GM12872 (cell line): ENCODE data around the gene FGF1.

ENCODE experiments used
- TF ChIP-seq, protein P1 (sequence below): IDR thresholded peaks from 3 replicates; pipeline ENCODE4 v1.5.1; 2011; ENCODE audit warnings: low read depth, mild to moderate bottlenecking, low read length, moderate library complexity; ENCODE audit not compliant: insufficient read depth

Gene FGF1

DNA sequence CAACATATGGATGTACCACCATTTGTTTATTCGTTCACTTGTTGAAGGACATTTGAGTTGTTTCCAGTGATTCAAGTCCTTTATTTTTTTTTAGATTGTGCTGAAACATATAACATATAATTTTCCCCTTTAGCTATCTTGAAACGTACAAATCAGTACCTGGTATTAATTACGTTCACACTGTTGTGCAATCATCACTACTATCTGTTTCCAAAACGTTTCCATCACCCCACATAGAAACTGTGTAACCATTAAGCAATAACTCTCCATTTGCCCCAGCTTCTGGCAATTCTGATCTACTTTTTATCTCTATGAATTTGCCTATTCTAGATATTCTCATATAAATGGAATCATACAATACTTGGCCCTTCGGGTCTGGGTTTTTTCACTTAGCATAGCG, 116.0 kb downstream of the FGF1 start:
- TF ChIP-seq, protein P1, sequence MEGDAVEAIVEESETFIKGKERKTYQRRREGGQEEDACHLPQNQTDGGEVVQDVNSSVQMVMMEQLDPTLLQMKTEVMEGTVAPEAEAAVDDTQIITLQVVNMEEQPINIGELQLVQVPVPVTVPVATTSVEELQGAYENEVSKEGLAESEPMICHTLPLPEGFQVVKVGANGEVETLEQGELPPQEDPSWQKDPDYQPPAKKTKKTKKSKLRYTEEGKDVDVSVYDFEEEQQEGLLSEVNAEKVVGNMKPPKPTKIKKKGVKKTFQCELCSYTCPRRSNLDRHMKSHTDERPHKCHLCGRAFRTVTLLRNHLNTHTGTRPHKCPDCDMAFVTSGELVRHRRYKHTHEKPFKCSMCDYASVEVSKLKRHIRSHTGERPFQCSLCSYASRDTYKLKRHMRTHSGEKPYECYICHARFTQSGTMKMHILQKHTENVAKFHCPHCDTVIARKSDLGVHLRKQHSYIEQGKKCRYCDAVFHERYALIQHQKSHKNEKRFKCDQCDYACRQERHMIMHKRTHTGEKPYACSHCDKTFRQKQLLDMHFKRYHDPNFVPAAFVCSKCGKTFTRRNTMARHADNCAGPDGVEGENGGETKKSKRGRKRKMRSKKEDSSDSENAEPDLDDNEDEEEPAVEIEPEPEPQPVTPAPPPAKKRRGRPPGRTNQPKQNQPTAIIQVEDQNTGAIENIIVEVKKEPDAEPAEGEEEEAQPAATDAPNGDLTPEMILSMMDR = no peak

DNA sequence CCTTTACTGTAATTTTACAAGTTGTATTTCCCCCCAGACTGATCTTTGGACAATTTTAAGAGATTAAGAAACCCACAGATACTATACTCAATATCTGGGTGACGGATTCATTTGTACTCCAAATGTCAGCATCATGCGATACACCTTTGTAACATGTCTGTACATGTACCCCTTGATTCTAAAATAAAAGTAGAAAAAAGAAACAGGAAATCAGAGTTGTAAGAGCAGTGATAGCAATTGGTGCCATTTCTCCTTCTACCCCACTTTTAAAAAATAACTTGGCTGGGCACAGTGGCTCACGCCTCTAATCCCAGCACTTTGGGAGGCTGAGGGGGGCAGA, 116.9 kb downstream of the FGF1 start:
- TF ChIP-seq, protein P1 = no peak

DNA sequence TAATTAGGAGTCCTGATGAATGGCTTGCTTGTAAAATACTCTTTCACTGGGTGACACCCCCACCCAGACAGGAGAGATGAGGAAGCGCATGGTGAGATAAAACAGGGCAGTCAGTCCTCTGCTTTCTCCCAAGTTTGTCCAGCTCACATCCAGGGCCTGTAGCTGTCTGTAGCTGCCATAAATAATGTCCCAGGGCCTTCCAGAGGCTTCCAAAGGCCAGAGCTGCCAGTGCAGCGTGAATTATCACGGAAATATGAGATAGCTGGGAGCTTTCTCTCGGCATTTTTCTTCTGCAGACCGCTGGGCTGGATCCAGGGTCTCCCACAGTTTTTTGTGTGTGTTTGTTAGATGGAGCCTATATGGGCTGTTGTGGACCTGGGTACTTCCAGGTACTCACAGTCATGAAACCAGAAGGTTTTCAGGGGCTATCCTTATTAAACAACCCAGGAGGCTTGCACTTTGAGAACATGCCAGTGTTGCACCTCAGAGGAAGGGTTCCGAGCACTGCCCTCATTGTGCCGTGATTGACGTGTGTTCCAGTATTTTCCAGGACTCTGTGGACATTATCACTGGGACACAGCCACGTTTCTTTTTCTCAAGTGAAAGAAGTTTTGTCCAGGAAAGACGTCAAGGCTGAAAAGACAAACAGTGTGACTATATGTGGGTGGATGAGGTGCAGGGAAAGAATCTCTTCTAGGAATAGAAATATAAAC, 117.5 kb downstream of the FGF1 start:
- TF ChIP-seq, protein P1 = no peak

DNA sequence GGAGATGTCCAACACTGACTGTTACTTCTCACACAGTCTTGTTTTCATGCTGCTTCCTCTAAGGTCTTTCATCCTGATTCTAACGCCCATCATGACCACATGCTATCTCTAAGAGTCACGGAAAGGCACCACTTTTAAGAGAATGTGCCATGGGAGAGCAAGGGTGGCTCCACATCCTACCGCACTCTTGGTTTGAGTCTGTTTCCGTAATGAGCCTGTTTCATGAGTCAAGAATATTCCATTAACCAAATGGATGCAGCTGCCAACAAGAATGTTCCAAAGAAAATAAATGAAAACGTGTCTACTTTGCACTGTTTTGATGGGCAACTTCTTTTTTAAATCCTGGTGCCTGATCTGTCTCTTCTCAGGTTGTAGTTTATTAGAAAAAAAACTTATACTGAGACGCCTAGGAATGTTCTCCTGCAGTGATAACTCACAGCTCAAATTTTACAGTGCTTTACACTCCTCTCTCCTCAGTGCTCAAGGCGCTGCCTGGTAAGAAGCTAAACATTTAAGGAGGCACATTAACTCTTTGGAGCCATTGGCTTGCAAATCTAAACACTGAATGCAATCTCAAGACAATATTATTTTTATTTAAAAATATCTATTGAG, 124.3 kb downstream of the FGF1 start:
- TF ChIP-seq, protein P1 = no peak

DNA sequence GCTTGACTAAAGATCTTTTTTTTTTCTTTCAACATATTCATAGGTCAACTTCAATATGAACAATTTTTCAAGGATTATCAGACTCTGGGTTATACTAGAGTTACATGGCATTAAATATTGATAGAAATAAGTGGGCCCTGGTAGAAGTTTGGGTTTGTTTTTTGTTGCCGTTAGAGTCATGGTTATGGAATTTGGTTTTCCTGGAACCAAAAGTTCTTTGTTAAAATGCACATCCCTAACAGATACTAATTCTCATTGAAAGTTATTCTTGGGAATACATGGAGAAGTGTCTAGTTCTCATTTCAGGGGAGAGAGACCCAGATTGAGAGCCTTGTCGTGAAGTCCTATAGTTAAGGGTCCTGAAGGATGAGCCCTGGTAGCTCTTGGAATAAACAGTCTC, 124.9 kb downstream of the FGF1 start:
- TF ChIP-seq, protein P1 = no peak

DNA sequence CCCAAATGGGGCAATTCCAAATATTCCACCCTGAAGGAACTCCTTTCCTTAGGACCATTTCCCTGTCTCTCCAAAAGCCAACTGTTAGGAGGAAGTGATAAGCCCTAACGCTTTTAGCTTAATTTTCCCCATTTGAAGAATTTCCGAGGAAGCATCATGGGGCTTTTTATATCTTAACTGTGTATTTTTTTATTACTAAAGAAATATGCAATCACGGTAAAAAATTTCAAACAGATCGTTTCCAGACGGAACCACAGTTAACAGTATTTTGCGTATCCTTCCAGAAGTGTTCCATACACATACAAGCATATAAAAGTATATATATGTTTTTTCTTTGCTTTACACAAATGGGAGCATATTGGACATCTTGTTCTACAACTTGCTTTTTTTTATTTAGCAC, 133.8 kb downstream of the FGF1 start:
- TF ChIP-seq, protein P1 = no peak

DNA sequence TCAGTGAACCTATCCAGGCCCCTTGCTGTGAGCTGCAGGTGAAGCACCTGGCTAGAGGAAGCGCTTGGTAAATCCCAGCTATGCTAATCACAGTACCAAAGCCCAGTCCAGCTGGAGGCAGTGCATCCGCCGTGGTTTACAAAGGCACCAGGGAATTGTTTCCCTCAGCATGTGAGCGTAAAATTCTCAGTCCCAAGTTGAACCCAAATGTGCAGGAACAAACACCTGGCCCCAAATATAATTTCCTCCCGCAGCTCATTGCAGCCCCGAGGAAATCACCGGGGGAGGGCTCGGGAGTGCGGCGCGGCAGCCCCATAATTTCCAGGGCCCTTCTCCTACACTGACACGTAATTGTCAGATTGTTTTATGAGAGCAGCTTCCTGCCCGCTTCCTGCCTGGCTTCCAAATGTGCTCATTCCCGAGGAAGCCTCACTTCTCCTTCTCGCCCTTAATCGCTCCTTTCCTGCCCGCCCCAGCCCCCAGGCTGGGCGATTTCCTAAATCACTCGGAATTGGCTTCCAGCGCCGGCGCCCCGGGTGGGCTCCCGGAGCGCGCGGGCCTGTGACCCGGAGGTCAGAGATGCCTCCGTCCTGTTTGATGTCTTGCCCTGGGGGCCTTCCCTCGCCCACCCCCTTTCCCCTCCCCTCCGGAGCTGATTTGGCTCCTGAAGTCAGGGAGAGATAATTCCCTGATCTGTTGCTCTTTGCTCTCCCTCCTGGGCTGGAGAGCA, 134.4 kb downstream of the FGF1 start:
- TF ChIP-seq, protein P1 = no peak
